Bone marrow (tissue), 2 donors: ENCODE results near the gene OLIG2.

Experiments used
- DNase-seq, 2 donors: peaks; one replicate each; lab custom pipeline; 2025; lab: John Stamatoyannopoulos, UW

Gene OLIG2

GRCh38 chr21:33064623-33065390 lies 39.1 kb downstream of the OLIG2 start:
- DNase-seq: no peak

- DNase-seq: no peak
Observed at GRCh38 chr21:33067043-33067442, 41.3 kb downstream of the OLIG2 start.

- DNase-seq: peak in 1 of 2 donors; percentile 57
Observed at GRCh38 chr21:33067457-33067856, 41.7 kb downstream of the OLIG2 start.

GRCh38 chr21:33069243-33069642 lies 43.5 kb downstream of the OLIG2 start:
- DNase-seq: no peak

- DNase-seq: no peak
Observed at GRCh38 chr21:33069645-33069993, 43.9 kb downstream of the OLIG2 start.

- peak in 1 of 2 donors; percentile 68 for DNase-seq
Observed at GRCh38 chr21:33069994-33070743, 44.4 kb downstream of the OLIG2 start, which contains the start of gene OLIG1. TSS of gene OLIG1 (plus strand) at chr21:33070141. CDS start at chr21:33070247, 106 bp downstream.

GRCh38 chr21:33070744-33070997 lies 44.9 kb downstream of the OLIG2 start:
- DNase-seq: no peak

- peak in 1 of 2 donors; percentile 43 for DNase-seq
Observed at GRCh38 chr21:33070998-33071769, 45.4 kb downstream of the OLIG2 start.

GRCh38 chr21:33071770-33072306 lies 46.1 kb downstream of the OLIG2 start:
- DNase-seq: no peak

- no peak for DNase-seq
Observed at GRCh38 chr21:33073636-33074035, 47.9 kb downstream of the OLIG2 start.

- DNase-seq: no peak
Observed at GRCh38 chr21:33075128-33075527, 49.4 kb downstream of the OLIG2 start.

GRCh38 chr21:33075596-33076195 lies 50.0 kb downstream of the OLIG2 start:
- DNase-seq: no peak

GRCh38 chr21:33076600-33077329 lies 51.0 kb downstream of the OLIG2 start:
- DNase-seq: no peak
